ENCODE measurements around the gene LANCL3.
"Not testable (repeated sequence)": the region's sequence is repeated elsewhere in the genome, so short reads cannot be mapped to it uniquely, and the experiment has no call there.

Gene LANCL3

DNA sequence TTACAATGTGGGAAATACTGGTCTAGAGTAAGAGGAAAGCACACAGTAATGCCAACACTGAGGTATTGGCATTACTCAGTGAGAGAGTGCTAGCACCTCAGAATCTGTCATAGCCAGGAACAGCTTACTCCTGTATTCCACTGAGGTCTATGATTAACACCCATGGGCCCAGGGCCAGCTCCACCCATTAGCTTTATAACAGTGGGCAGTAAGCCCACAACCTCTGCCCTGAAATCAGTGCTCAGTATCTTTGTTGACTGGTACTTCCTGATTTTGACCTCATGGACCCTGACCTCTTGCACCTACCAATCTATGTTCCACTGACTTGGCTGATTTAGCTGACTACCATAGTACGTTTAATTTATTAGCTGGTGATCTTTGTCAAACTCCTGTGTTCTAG, 56.1 kb downstream of the LANCL3 start:
- DNase-seq, result no peak

DNA sequence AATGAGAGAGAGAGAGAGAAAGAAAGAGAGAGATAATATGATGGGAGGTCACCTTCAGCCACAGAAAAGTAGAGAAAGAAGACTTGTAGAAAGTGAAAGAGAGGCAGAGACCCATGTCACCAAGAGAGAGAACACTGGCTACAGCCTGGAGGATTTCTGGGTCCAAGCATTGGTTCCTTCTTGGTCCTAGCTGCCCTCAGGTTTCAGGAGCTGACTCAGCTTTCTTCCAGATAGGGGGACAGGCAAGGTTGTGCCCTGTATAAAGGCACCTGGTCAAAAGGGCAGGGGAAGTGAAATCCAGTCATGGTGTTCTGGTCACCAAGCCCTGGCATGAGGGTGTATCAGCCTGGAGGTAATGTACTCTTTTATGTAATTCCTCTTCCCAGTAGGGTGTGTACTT, 66.6 kb downstream of the LANCL3 start:
- no peak for DNase-seq

GRCh38 chrX:37640142-37640541, 68.7 kb downstream of the LANCL3 start:
- no peak for DNase-seq

DNA sequence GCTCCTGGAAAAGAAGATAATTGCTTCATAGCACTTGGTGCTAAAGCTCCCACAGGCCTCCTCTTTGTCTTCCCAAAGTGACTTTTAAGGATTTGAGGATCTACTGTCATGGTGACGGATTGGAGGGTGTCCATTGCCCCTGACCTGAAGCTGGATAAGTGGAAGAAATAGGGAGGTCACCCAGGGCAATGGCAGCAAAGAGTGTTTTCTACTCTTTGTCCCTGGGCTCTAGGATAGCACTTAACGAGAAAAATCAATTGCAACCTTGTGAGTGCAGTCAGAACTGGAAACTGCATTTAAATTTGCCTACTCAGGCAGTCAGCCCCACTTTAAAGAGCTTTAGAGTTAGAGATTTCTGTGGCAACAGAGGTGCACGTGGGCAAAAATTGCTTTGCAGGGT, 70.4 kb downstream of the LANCL3 start:
- DNase-seq, result no peak

DNA sequence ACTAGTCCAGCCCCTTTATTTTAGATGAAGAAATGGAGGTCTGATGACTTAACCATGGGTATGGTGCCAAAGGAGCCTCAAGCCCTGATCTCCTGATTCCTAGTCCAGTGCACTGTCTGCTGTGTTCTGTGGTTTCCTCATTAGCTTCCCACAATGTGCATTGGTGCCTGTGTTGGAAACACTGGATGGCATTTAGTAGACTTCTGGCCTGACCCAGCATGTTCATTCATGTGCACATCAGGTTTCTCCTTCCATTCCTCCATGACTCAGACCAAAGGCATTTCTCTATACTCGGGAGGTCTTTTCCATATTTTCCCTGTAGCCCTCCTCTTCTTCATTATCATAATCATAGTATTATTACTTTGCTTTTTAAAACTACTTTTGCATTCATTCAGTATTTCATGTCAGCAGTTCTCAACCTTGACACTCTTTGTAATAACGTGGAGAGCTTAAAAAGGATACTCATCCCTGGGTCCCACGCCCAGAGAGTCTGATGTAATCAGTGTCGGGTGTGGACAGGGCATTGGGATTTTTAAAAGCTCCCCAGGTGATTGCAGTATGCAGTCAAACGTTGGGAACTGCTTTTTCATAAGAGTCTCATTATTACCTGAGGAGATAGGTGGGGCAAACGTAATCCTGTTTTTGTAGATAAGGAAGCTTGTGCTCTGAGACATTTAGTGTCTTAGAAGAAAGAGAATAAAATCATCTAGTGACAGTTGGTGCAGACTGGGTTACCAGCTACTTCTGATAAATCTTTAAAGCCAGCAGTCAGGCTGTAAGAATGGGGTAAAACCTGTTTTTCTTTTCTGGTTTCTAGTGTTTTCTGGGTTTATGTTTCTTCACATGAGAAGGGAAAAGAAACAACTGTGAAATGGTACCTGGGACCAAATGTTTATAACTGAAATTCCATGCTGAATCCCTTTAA, 73.2 kb downstream of the LANCL3 start:
- no peak for DNase-seq

DNA sequence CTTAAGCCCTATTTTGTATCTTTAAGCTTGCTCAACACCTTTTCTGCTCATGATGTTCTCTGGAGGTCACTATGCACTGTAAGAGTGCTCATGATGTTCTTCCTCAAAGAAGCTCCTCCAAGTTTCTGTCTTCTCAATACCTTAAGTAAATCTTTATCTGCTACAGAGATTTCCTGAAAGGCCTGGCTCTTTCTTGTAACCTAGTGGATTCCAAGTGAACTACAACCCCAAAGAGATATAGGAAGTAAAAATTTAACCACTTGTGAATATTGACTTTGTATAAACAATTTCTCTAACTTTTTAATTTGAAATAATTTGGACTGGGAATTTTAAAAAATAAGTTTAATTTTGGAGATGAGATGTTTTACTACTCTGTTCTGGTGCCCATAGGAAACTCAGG, 74.8 kb downstream of the LANCL3 start:
- no peak for DNase-seq

- DNase-seq, result not testable (repeated sequence)
Observed at GRCh38 chrX:37650879-37651278, 79.4 kb downstream of the LANCL3 start.

DNA sequence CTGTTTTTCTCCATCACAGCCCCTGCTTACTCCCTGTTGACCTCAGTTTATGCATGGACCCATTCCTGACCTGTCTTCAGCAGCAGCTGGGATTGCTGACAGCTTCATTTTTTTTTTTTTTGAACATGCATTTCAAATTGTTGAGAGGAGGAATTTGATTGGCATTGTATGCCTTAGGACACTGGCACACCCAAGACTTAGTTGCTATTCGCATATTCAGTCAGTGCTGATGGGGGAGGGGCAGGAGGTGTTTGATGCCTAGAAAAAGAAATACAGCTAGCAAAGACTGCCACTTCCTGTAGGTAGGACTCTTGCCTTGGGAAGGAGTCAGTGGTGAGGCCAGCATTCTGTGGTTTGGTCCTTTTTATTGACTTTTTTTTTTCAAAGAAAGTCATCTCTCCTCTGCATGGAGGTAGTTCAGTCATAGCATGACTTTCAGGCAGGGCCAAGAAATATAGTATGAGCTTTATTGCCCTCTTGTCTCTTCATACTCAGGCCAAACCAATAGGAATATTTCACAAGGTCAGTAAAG, 80.5 kb downstream of the LANCL3 start:
- DNase-seq, result no peak

DNA sequence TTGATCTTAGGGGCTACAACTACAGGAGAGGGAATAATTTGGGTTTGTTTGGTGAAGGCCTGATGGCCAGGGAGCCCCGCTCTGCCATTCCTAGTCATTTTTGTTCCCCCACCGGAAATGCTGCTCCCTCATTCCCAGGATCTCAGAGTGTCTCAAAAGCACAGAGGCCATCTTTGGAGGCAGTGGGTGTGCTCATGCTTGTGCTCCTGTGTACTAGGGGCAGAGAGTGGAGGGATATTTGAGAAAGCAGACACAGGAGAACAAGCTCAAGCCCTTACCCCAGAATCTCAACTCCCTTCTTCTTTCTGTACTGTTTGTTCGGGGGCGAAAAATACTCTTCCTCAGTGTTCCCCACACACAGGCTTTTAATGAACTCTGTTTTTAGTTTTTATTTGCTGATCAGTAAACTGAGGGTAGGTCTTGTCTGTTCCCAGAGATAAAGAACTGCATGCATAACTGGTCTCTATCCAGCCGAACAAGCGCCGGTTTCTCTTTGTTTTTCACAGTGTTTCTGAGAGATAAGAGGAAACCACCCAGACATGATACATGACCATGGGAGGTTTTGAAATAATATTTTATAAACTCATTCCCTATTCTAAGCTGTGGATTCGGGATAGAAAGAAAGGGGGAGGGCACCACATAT, 81.2 kb downstream of the LANCL3 start:
- no peak for DNase-seq

DNA sequence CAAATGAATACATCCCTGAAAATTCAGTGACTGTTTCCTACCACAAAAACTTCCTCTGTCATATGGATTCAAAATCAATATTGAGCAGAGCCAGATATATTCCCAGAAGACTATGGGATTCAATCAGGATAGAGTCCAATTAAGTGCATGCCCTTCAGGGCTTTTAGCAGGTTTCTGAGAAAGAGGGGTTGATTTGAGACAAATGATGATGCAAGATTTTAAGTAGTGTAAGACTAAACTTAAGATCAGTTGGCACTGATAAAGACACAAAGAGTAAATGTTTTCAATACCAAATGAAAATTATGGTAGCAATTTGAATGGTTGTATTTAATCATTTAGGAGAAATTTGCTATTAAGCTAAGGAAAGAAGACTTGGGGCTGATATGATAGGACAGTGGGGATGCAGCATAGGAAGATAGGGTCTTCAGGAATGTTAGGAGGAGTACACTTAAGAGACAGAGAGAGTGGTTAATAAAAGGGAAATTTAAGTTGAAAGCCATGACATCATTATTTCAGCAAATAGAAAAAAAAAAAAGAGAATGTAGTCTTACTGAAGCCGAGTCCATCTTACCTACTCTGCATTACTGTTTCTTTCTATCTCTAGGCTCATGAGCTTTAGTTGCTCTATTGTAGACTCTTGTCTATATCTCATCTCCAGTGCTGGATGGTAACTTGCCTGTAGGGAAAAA, 82.1 kb downstream of the LANCL3 start:
- DNase-seq, result no peak

GRCh38 chrX:37658343-37659030, 87.0 kb downstream of the LANCL3 start:
- DNase-seq, result no peak

DNA sequence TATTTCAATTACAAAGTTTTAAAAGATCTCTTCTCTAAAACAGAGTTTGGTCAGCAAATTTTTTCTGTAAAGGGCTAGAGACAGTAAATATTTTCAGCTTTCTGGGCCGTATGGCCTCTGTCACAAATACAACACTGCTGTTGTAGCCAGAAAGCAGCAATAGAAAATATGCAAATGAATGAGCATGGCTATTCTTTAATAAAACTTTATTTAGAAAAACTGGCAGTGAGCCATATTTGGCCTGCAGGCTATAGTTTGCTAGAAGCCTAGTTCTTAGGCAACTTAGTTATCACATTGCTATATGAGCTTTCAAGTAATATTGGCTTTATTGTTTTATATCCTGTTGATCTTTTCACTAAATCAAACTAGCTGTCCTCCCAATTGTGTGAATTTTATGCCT, 87.6 kb downstream of the LANCL3 start:
- no peak for DNase-seq

DNA sequence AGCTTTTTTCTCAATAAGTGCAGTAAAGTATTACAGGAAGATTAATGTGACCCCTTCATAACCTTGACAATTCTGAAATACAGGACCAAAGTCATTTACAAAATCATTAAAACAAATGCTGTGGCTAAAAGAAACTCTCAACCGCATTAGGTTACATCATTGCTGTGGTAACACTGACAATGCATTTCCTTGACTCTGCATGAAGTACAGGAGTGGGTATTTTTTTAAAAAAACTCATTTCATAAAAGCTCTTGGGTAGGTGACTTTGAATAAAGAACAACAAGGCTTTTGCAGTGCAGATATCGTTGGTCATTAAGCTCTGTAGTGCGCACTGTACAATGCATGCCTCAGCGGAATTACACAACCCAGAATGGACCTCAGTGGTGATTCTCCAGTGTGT, 90.7 kb downstream of the LANCL3 start:
- DNase-seq, result no peak

DNA sequence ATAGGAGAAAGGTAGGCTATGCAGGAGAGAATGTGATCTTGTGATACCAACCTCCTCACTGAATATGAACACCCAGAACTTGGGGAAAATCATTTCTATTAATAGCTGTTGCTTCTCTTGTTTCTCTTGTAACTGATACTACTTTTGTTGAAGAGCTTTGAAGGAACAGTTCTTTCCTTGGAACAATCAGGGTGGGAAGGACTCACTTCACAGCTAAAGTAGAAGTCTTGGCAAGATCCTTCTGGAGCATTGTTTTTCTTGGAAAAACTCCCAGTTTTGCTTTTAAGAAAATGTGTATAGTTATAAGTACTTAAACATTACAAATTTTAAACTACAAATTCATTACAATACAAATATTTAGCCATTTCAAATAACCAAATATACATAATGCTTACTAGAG, 95.1 kb downstream of the LANCL3 start:
- no peak for DNase-seq

- no peak for DNase-seq
Observed at GRCh38 chrX:37667141-37667540, 95.7 kb downstream of the LANCL3 start.

DNA sequence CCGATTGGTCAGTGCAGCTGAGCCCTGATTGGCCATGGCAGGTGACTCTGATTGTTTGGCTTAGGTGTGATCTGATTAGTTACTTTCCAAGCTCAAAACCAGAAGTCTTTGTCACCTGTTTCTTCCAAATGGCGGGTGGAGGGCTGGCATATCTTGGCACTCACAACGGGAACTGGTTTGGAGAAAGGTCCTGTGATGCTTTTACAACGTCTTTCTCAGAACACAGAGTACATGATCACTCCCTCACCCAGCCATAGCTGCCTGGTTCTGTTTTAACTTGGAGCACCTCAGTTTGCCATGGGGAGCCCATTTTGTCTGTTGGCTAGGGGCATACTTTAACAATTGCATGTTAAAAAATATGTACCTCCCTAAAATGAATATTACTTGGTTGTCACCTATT, 101.1 kb downstream of the LANCL3 start:
- DNase-seq, result no peak

DNA sequence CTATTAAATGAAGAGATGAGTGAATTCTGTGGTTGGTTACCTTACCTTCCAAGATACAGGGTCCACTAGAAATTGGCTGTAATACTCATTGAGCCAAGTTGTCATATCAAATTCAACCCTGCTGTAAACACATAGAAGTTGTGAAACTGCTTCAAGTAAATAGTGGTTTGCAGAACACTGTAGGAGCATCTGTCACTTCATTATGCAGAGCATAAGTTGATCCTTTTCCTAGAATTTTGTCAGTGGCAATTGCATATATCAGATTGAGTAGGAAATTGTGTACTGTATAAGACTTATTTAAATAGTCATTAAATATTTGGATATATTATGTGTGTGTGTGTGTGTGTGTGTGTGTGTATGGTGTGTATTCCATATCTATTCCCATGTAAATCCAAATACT, 105.3 kb downstream of the LANCL3 start:
- no peak for DNase-seq

DNA sequence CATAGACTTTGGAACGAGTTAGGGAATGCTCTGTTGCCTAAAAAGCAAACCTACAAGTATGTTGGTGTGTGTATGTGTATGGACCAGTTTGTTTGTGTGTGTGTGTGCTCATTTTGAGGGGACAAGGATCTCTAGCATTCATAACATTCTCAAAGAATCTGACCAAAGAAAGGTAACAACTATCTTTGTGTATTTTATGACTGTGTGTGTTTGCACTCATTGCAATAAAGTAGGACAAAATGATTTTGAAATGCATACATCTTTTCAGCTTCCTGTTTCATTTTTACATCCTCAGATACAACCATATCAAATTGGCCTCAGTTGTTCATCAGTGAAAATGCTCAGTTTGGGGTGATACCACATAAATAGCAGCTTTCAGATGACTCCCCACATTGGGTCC, 105.8 kb downstream of the LANCL3 start:
- no peak for DNase-seq

DNA sequence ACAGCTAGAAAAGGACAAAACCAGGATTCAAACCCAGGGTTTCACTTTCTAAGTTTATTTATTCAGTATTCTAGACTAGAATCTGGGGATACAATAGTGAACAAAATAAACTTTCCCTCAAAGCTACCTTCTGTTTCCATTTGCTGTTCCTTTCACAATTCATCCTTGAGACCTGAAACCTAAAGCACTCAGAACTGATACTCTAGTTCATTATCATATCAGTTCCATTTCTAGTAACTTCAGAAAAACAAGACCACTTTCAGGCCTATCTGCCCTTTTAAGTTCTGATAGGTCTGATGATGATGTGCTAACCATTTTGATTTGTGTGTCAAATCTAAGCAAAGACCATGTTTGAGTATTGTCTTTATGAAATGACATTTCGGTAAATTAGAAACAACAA, 106.3 kb downstream of the LANCL3 start:
- no peak for DNase-seq

DNA sequence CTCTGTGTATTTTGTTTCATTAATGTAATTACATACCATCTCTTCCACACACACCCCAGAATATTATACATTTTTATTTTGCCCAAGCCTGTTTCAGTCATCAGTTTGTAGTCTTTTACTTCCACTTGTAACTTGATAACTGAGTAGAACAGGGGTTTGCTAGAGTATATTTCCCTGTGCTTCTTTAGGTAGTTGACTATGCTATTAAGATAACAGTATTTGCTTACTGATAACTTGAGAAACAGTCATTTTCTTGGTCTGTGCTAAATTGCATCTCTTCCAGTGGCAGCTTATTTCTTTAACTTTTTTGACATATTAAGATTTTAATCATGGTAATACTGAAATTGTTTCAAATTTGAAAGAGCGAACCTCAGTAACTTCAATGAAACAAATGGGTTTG, 107.1 kb downstream of the LANCL3 start:
- DNase-seq, result no peak

GRCh38 chrX:37679230-37679629, 107.8 kb downstream of the LANCL3 start:
- DNase-seq, result no peak

GRCh38 chrX:37679888-37680287, 108.4 kb downstream of the LANCL3 start:
- no peak for DNase-seq

- no peak for DNase-seq
Observed at GRCh38 chrX:37684426-37684825, 113.0 kb downstream of the LANCL3 start.

Data from stimulated activated naive CD4-positive, alpha-beta T cell treated with Interleukin-2 at 50 U/mL for 16 hours (primary cell).